CD4-positive, alpha-beta T cell treated with Interferon alpha-2 for 1 hour (primary cell): ENCODE data around the gene KCNIP4.
"Not testable (repeated sequence)": the region's sequence is repeated elsewhere in the genome, so short reads cannot be mapped to it uniquely, and the experiment has no call there.

Source experiments
- DNase-seq, 2 donors: peaks; one replicate each; pipeline ENCODE4 v3.0.0-alpha.2; 2020 to 2022

Gene KCNIP4

DNA sequence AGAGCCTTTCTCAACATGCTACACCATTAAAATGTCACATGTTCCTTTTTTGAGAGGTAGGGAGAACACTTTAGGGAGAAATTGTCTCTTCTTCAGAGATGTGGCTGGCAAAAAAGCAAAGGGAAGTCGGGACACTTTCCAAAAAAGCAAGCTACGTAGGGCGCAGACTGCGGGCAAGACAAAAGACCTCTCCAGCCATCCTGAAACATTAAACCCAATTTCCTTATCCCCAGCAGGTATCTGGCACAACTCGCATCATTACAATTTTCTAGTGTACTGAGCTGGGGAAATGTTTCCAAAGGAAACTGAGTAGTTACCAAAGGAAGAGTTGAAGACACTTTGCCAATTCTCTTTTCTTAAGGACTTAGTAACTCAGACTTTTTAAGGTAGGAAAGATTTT is 1132.3 kb downstream of the KCNIP4 start:
- no peak for DNase-seq

DNA sequence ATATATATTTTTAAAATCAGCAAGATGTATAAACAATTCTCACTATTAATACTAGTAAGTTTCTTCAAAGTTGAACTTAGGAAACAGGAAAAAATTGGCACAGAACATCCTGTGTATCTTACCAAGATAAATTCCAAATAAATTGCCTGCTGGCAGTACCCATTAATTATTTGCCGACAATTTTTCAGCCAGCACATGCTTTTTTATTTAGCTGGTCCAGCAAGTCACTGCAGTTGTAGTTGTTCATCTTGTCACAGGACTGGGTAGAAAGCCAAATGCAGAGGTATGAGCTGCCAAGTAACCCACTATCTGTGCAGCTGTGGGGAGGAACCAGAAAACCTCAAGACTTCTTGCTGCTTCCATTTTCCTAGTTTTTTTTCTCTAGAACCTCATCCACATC is 1134.9 kb downstream of the KCNIP4 start:
- no peak for DNase-seq

DNA sequence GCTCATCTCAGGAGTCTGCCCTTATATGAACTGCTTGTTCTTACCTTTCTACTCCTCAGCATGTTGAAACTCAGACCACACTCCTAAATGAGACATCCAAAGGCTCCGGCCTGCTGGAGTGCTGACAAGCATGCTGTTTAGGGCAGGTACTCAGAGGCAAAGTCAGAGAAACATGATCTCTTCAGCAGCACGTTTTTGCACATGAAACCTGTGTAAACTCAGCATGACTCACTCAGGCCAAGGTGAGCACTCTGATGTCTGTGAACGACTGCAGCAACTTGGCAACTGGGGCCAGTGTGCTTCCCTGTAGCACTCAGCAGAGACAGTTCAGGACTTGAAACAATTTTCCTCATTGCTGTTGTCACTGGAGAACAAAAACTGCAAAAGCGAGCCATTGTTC is 1138.8 kb downstream of the KCNIP4 start:
- no peak for DNase-seq

DNA sequence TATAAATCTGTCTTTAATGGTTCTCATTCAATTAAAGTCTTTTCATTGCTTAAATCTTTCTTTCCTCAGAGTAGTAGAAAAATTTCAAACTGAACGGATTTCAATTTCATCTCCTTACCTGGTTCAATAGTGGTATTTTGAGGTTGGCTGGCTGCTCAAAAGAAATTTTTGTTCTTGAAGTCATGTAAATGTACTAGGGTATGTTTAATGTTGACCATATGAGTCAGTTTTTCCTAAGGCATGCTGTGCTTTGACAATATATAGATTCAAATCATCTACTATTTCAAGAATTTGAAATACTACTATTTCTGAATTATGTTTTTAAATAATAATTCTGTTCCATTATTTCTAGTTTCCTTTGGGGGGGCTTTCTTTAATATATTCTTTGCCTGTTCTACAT is 1142.9 kb downstream of the KCNIP4 start:
- no peak for DNase-seq

DNA sequence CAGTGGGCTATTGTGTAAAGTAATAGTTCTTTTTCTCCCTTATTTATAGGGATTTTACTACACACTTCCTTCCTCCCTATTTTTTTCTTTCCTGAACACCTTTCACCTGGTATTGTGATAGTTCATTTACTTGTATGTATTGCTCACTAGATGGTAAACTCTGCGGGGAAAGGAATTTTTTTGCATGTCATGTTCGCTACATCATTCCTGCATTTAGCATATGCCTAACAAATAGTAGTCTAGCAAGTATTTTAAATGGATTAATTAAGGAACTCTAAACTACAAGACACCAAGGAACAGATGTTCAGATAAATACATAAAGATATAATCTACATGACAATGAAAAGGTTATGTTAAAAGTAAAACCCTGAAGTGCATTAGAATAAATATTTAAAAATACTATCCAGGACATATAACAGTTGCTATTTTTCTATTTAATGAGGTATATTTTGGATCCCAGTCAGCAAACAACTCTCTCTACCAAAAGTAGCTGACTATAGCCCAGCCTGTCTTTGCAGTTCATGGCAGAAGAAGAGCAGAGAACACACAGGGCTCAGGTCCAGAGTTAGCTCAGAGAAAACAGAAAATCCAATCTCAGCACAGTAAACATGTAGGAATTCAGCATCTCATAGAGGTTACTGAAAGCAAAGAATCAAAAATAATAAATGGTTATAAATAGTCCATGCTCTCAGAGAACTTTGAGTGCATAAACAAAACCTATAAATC is 1160.5 kb downstream of the KCNIP4 start:
- no peak for DNase-seq

DNA sequence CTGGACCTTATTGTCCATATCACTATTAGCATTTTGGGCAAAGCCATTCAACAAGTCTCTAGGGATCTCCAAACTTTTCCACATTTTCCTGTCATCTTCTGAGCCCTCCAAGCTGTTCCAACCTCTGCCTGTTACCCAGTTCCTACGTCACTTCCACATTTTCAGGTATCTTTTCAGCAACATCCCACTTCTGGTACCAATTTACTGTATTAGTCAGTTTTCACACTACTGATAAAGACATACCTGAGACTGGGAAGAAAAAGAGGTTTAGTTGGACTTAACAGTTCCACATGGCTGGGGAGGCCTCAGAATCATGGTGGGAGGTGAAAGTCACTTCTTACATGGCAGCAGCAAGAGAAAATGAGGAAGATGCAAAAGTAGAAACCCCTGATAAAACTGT is 1165.4 kb downstream of the KCNIP4 start:
- DNase-seq = not testable (repeated sequence)

DNA sequence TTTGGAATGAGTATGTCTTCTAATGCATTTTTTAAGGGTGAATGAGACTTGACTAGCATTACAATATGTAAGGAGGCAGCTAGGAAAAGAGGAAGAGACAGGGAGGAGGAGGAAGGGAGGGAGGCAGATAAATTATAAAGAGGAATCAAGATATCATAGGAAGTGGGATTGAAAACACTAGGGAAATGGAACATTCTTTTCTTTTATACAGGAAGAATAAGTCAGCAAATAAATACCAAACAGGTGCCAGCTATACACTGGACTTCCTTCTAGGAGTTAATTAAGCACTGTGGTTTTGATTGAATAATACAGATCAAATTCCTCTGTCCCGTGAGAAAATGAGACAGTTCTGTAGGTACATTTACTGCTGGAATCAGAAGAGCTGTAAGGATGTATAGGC is 1169.7 kb downstream of the KCNIP4 start:
- no peak for DNase-seq

DNA sequence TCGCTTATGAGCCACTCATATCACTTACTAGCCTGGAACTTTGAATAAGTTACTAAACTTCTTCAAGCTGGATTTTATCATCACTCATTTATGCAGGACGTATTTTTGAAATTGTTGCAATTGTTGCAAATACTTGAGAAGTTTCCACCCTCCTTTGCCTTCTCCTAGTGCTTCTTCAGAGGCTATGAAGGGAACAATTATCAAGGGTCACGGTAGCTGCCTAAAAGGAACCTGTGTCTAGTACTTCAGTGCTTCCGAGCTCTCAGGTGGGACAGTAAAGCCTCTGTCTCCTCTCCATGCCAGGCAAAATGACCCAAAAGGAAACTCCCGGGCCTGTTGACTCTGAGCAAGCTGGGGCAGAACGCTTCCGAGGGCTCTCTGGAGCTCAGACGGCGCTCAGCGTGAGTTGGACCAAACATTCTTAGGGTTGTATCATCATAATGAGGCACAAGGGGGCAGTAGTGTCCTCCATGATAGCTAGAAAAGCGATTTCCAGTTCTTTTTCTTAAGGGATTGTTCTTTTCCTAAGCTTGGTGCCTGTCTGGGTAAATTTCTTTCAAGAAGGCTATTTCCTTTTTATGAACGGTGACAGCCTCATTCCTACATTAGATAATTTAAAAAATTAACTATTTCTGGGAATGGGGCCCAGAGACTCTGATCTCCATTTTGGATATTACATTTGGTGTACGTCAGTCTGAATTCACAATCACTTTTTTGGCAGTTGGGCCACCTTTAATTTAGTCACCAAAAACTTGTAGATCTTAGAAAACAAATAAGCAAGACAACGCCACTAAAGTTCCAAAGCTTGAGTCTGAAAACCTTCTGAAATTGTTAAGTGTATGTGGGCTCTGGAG is 1175.2 kb downstream of the KCNIP4 start:
- DNase-seq = peak in 1 of 2 donors; percentile 42

DNA sequence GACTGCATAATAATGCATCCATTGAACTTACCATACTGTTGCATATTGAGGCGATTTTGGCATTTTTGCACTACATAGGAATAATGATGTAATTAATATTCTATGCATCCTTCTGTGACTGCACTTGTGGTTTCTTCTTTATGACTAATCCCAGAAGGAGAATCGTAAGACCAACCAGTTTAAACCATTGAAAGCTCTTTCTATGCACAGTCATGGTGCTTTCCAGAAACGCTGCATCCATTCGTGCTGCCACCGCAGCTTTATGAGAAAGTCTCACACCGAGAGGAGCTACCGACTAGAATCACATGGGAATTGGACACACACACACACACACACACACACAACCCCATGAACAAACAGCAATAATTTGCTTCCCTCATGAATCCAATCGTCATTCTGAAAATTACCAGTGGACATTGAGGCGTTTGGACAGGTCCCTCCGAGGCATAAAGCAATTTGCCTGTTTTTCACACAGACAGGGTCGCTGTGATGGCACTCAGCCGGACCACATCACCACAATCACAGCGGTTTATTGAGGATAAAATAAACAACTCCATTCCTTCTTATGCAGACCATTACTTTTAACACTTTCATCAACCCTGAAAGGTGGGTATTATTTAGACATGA is 1184.1 kb downstream of the KCNIP4 start:
- DNase-seq = no peak

DNA sequence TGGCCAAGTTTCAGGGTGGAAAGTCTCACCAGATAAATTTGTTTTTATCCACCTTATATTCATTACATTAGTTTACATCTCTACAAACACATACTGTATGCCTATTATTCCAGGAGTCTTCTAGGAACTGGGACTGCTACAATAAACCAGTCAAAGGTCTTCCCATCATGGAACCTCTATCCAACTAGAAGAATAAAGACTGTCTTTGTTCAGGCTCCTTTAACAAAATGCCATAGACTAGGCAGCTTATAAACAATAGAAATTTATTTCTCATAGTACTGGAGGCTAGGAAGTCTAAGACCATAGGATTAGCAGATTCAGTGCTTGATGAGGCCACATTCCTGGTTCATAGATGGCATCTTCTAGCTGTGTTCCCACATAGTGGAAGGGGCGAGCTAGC is 1186.7 kb downstream of the KCNIP4 start:
- no peak for DNase-seq

DNA sequence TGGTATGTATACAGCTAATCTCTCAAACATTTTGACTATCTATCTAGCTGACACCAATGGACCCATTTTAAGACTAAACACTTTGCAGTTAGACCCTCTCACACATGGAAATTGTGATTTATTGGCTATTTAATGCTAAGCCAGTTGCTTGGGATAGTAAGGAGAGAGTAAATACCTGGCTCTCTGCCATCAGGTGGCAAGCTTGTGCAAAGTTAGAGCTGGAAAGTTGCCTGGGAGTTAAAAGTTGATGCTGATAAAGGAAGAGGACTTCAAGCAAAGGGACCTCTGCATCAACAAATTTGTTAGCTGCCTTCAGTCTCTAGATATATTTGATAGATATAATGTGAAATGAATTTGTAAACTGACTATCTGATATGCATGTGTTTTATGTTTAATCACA is 1187.2 kb downstream of the KCNIP4 start:
- no peak for DNase-seq

DNA sequence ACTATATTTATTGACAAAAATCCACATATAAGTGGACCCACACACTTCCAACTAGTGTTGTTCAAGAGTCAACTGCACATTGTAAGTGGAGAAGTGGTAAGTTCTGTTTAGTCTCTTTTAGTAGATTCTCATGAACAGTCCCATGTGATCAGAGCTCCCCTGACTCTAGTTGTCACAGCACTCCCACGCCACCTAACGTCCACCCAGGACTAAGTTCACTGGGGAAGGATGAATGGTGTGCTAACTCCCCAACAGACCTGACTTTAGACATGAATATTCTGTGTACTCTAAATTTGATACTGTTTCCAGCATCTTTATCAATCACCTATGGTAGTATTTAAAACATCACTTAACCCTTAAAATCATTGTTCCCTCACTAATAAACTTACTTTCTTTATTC is 1188.5 kb downstream of the KCNIP4 start:
- no peak for DNase-seq

DNA sequence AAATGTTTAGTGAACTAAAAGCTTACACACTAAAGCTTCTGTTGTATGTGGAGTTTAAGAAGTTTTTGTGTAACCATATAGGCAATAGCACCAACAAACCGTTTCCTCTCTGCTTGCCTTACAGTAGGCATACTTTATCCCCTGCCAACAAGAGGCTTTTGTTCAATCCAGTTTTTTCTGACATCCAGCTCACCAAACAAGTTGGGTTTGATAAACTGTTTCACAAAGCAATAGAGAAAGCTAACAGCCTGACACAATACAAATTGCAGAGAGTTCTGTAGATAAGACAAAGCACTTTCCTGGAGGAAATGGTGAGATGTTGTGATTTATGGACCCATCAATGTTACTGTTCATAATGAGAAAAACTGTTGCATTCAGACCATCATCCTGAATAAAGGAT is 1194.5 kb downstream of the KCNIP4 start:
- no peak for DNase-seq

DNA sequence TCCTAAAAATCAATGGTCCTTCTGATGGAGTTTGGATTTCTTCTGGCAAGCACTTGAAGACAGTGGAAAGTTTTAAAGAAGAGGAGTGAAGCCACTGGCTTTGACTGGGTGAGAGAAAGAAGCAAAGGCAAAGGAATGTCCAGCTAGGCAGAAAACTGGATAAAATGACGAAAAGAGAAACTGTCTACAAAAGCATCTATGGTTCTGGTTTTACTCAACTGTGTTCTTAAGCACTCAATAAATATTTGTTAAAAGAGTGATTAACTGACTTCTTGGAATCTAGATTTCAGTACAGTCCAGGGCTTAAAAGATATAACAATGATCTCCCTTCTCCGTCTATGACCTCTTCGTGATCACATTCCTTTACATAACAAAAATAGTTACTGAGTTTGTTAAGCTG is 1195.9 kb downstream of the KCNIP4 start:
- DNase-seq = no peak

DNA sequence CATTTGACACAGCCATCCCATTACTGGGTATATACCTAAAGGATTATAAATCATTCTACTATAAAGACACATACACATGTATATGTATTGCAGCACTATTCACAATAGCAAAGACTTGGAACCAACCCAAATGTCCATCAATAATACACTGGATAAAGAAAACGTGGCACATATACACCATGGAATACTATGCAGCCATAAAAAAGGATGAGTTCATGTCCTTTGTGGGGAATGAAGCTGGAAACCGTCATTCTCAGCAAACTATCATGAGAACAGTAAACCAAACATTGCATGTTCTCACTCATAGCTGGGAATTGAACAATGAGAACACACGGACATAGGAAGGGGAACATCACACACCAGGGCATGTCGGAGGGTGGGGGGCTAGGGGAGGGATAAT is 1202.6 kb downstream of the KCNIP4 start:
- DNase-seq = not testable (repeated sequence)

DNA sequence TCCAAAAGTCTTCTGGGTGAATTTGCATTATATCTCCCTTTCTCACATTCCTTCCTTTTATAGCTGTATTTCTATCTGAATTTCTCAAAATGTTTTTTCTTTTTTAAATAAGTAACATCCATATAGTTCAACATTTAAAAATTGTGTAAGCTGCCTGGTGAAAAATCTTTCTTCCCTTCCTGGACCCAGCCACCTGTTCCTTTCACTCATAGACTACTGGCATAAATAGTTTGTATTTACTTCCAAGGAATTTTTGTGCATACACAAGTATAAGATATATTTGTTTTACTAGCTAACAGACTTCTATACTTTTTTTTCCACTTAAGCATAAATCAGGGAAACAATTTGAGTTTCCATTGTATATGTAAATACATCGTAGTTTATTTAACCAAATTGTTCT is 1212.6 kb downstream of the KCNIP4 start:
- DNase-seq = no peak

DNA sequence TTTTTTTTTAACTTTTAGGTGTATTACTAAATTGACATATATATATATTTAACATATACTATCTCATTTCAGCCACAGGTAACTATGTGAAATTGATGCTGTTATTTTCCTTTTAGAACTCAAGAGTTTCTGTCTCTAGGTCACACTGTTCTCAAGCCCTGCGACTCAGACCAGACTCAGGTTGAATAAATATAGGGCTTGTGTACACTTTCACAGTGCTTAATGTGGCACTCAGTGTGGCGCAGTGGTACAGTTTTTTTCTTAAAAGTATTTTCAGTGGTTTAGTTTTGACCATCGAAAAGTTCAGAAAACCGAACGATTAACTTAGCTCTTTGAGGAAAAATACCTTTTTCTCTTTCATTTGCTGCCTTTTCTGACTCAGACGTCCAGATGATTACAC is 1223.7 kb downstream of the KCNIP4 start:
- no peak for DNase-seq

DNA sequence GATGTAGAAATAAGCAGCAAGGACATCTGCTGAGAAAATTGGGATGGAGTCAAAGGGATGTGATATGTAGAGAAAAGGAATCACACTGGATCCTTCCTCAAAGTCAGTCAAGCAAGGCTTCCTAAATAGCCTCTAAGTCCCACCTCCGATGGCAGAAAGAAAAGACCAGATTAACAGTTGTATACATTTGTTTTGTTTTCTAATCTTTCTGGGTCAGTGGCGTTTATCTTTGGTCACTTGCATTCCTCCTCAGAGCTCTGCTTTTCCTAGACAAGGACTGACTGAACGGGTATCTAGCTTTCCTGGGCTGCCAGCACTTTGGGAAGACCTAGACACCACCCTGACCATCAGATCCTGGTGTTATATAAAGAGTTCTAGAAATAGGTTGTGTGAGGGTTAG is 1225.1 kb downstream of the KCNIP4 start:
- no peak for DNase-seq

DNA sequence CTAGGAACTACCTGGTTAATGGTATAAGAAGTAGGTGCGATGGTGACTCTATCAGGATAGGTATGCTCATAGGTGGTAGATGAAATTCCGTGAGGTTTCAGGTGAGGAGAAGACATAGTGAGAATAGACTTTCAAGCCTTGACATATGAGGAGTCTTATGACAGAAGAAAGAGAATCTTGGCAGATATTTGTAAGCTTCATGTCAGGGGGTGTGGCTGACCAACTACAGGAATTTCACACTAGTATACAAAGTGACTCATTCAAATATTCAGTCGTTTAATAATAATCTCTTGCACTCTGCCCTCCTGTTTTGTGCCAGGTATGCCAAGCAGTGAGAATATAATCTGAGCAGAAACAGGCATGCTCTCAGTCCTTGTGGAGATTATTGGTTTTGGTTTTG is 1225.6 kb downstream of the KCNIP4 start:
- DNase-seq = no peak

DNA sequence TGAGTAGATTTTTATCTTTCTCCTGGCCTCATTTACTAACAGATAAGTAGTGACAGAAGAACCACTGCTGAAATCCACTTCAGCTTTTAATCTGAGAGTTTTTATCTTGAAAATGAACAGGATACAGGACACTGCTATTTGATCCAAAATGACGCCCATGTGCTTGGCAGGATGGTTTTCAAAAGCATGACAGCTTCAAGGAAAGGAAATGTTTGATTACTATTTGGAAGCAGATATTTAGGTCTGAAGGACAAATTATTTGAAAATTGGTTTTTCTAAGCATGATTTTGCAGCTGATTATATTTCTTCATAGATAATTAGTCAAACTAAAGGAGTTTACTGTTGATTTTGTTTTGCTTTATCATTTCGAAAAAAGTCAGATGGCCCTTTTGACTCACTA is 1237.2 kb downstream of the KCNIP4 start:
- no peak for DNase-seq

DNA sequence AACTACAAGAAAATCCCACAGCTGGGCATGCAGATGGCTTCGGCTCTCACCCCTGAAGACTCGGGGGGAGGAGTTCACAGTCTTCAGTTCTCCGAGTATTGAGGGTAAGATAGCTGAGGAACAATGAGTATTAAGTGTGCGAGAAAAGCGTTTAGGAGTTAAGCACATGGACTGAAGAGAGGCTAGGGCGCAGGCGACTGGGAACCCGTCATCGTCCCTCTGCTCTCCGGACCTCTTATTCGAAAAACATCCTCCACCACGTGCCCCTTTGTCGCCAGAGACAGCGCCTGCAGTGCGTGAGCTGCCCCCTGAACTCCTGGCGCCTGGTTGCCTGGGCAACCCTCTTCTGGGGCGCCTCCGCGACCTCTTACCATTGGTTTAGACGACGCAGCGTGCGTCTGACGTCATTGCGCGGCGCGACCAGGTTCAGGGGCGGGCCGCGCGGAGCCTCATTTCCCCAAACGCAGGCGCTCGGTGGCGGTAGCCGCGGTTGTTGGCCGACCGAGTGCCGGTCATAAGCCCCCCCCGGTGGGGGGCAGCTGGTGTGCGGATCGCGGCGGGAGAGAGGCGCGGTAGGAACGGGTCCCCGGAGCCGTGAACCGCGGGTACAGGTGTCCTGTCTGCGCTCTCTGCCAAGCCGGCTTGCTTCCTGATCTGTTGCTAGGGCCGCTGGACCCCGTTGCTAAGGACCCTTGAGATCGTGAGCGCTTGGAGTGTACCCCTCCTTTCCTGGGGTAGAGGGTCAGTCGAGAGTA is 1248.4 kb downstream of the KCNIP4 start, which contains the start of gene PACRGL:
TSS of gene PACRGL (plus strand) at position 452 of the 755 bp plus-strand sequence. CDS start 4,024 bp downstream, outside the sequence.
- DNase-seq = peak; percentile 92 to 93

DNA sequence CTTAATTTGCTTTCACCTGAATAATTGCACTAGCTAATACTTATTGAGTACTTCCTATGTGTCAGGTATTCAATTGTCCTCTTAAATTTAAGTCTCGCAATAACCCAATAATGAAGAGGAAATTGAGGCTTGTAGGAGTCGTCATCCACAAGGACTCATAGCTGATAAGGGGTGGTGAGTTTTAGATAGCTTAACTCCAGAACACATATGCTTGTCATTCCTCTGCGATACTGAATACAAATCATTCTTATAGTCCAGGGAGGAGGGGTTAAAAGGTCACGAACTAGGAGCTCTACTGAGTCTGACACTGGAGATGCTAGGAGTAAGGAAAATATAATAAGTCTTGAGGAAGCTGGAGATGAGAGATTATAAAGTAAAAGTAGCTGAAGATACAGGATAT is 1249.8 kb downstream of the KCNIP4 start:
- no peak for DNase-seq

DNA sequence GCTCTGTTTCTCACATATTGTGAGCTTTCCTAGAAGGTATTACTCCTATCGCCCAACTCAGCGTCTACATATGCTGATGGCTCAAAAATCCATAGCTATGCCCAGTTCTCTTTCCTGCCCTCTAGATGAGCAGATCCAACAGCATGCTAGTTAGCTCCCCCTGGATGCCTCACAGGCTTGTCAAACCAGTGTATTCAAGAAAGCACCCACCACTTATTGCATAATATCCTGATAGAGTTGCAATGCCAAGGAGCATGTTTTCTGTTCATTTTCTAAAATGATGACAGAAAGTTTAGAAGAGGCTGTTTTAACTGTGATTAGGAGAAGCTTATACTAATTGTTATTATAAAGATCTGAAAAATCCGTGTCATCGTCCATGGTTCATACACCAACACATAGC is 1250.2 kb downstream of the KCNIP4 start:
- no peak for DNase-seq
